HEK293T (cell line): Measurements from ENCODE around the gene ARNT2.
A peak's percentile ranks its signal among the peaks of the same experiment; 100 is the strongest.

Source experiments
- ARNT ChIP-seq: fragments of 450-650 bp; IDR thresholded peaks from 2 replicates; pipeline ENCODE4 v1.6.1; 2017; ENCODE audit warnings: mild to moderate bottlenecking
- BHLHE40 ChIP-seq: fragments of 450-650 bp; IDR thresholded peaks from 2 replicates; pipeline ENCODE4 v1.6.1; 2016; ENCODE audit warnings: mild to moderate bottlenecking, moderate library complexity, borderline replicate concordance
- FOXA1 ChIP-seq: fragments of 450-650 bp; IDR thresholded peaks from 2 replicates; pipeline ENCODE4 v1.6.1; 2016; ENCODE audit warnings: mild to moderate bottlenecking
- FOXK2 ChIP-seq: fragments of 450-650 bp; IDR thresholded peaks from 2 replicates; pipeline ENCODE4 v1.6.1; 2016; ENCODE audit warnings: mild to moderate bottlenecking
- FOXM1 ChIP-seq: fragments of 450-650 bp; IDR thresholded peaks from 2 replicates; pipeline ENCODE4 v1.6.1; 2017; ENCODE audit warnings: mild to moderate bottlenecking, borderline replicate concordance
- L3MBTL2 ChIP-seq: fragments of 450-650 bp; conservative IDR thresholded peaks from 2 replicates; pipeline ENCODE4 v1.6.1; 2016; ENCODE audit warnings: mild to moderate bottlenecking
- SP1 ChIP-seq: fragments of 450-650 bp; IDR thresholded peaks from 2 replicates; pipeline ENCODE4 v1.6.1; 2017
- SUZ12 ChIP-seq: fragments of 450-650 bp; IDR thresholded peaks from 2 replicates; pipeline ENCODE4 v1.6.1; 2016; ENCODE audit warnings: mild to moderate bottlenecking
- TARDBP ChIP-seq: fragments of 450-650 bp; IDR thresholded peaks from 2 replicates; pipeline ENCODE4 v1.6.1; 2016
- ZNF384 ChIP-seq: fragments of 450-650 bp; IDR thresholded peaks from 2 replicates; pipeline ENCODE4 v1.6.1; 2016
- TF ChIP-seq, protein P1 (sequence below): fragments of 450-650 bp; IDR thresholded peaks from 2 replicates; pipeline ENCODE4 v1.6.1; 2016

GRCh38 chr15:80444680-80445251 is 40.6 kb downstream of the ARNT2 start:
- TF ChIP-seq TARDBP, result no peak
- no peak for TF ChIP-seq FOXA1
- no peak for TF ChIP-seq SP1
- TF ChIP-seq L3MBTL2, result no peak
- no peak for TF ChIP-seq BHLHE40
- TF ChIP-seq ZNF384, result no peak
- peak; percentile 37; the same call in 1 of the 2 replicates for TF ChIP-seq SUZ12
- no peak for TF ChIP-seq FOXM1
- no peak for TF ChIP-seq ARNT
- TF ChIP-seq, protein P1, sequence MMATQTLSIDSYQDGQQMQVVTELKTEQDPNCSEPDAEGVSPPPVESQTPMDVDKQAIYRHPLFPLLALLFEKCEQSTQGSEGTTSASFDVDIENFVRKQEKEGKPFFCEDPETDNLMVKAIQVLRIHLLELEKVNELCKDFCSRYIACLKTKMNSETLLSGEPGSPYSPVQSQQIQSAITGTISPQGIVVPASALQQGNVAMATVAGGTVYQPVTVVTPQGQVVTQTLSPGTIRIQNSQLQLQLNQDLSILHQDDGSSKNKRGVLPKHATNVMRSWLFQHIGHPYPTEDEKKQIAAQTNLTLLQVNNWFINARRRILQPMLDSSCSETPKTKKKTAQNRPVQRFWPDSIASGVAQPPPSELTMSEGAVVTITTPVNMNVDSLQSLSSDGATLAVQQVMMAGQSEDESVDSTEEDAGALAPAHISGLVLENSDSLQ, result no peak
- no peak for TF ChIP-seq FOXK2
